ENCODE data around the gene SBF1. TPM values are rescaled to one million over a fixed set of nuclear protein-coding genes. Genes with fewer than 3 reads are reported as not detected.
"Not testable (repeated sequence)": the region's sequence is repeated elsewhere in the genome, so short reads cannot be mapped to it uniquely, and the experiment has no call there.

The SBF1 gene
- polyA plus RNA-seq, 2 donors, result 44.3 to 73.5 TPM

GRCh38 chr22:50401907-50402306, 72.9 kb downstream of the SBF1 start:
- Histone ChIP-seq H3K9me3 (ENCODE audit: control insufficient read depth in 2 of 2, insufficient read depth in 1 of 2, low read depth in 1 of 2, low read length in 1 of 2) (no peaks in the 10 kb centered on the region), H3K36me3 (ENCODE audit: control insufficient read depth in 2 of 2, insufficient read depth in 2 of 2, low read length in 1 of 2) (peaks cover 4 to 15% of the 10 kb centered on the region in 2 donors), H3K4me3 (ENCODE audit: low read depth in 1 of 2, low read length in 2 of 2) (no peak overlapping the region), H3K4me1 (ENCODE audit: control insufficient read depth in 2 of 2, insufficient read depth in 2 of 2, low read length in 1 of 2) (no peaks in the 10 kb centered on the region), H3K27me3 (ENCODE audit: control insufficient read depth in 1 of 2, insufficient read depth in 2 of 2, low read length in 2 of 2) (no peaks in the 10 kb centered on the region), H3K27ac (ENCODE audit: low read depth in 2 of 2, low read length in 1 of 2) (no peak overlapping the region)
- 95 to 96% methylated on average over 4 of the region's 4 CpGs for WGBS, 2 donors

- Histone ChIP-seq H3K36me3 (ENCODE audit: control insufficient read depth in 2 of 2, insufficient read depth in 2 of 2, low read length in 1 of 2) (peaks cover 4 to 10% of the 10 kb centered on the region in 2 donors), H3K4me1 (ENCODE audit: control insufficient read depth in 2 of 2, insufficient read depth in 2 of 2, low read length in 1 of 2) (no peaks in the 10 kb centered on the region), H3K4me3 (ENCODE audit: low read depth in 1 of 2, low read length in 2 of 2) (no peak overlapping the region), H3K9me3 (ENCODE audit: control insufficient read depth in 2 of 2, insufficient read depth in 1 of 2, low read depth in 1 of 2, low read length in 1 of 2) (no peaks in the 10 kb centered on the region), H3K27ac (ENCODE audit: low read depth in 2 of 2, low read length in 1 of 2) (no peak overlapping the region), H3K27me3 (ENCODE audit: control insufficient read depth in 1 of 2, insufficient read depth in 2 of 2, low read length in 2 of 2) (no peaks in the 10 kb centered on the region)
- WGBS, 2 donors, result 96 to 97% methylated on average over 5 of the region's 5 CpGs
These were observed 73.9 kb downstream of the SBF1 start for GRCh38 chr22:50400931-50401330.

- H3K4me3 ChIP-seq (ENCODE audit: low read depth in 1 of 2, low read length in 2 of 2), result no peak overlapping the region
- H3K27ac ChIP-seq (ENCODE audit: low read depth in 2 of 2, low read length in 1 of 2), result no peak overlapping the region
- H3K4me1 ChIP-seq (ENCODE audit: control insufficient read depth in 2 of 2, insufficient read depth in 2 of 2, low read length in 1 of 2), result no peaks in the 10 kb centered on the region
- 75 to 81% methylated on average over 4 of the region's 4 CpGs for WGBS, 2 donors
- no peaks in the 10 kb centered on the region for H3K9me3 ChIP-seq (ENCODE audit: control insufficient read depth in 2 of 2, insufficient read depth in 1 of 2, low read depth in 1 of 2, low read length in 1 of 2)
- no peaks in the 10 kb centered on the region for H3K27me3 ChIP-seq (ENCODE audit: control insufficient read depth in 1 of 2, insufficient read depth in 2 of 2, low read length in 2 of 2)
- peaks cover 4 to 10% of the 10 kb centered on the region in 2 donors for H3K36me3 ChIP-seq (ENCODE audit: control insufficient read depth in 2 of 2, insufficient read depth in 2 of 2, low read length in 1 of 2)
These were observed 74.4 kb downstream of the SBF1 start for GRCh38 chr22:50400406-50400805.

DNA sequence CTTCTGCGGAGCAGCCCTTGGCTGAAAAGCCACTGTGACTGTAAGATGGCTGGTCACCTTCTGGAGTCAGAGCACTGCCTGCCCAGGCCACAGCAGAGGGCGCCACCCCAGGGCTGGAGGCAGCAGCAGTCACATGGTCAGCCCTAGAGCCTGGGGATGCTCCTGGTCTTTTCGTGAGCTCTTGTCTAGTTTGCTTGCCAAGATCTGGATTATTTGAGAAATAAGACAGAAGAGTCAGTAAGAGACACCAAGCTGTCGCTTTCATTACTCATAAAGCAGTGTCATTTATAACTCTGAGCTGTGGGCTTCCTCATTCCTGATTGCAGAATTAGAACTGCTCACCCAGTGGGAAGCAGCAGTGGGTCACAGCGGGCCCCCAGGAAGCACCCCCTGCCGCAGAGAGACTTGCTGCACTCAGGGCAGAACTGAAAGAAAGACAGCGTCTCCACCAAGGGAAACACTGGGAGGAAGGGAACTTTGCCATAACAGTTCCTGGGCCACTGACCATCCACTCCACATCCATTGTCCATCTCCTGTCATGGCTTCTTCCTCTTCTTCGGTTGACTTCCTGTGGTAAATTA, 75.0 kb downstream of the SBF1 start:
- Histone ChIP-seq H3K4me1 (ENCODE audit: control insufficient read depth in 2 of 2, insufficient read depth in 2 of 2, low read length in 1 of 2) (no peaks in the 10 kb centered on the region), H3K36me3 (ENCODE audit: control insufficient read depth in 2 of 2, insufficient read depth in 2 of 2, low read length in 1 of 2) (peaks cover 4 to 14% of the 10 kb centered on the region in 2 donors), H3K9me3 (ENCODE audit: control insufficient read depth in 2 of 2, insufficient read depth in 1 of 2, low read depth in 1 of 2, low read length in 1 of 2) (no peaks in the 10 kb centered on the region), H3K4me3 (ENCODE audit: low read depth in 1 of 2, low read length in 2 of 2) (no peak overlapping the region), H3K27me3 (ENCODE audit: control insufficient read depth in 1 of 2, insufficient read depth in 2 of 2, low read length in 2 of 2) (no peaks in the 10 kb centered on the region), H3K27ac (ENCODE audit: low read depth in 2 of 2, low read length in 1 of 2) (peak overlapping the region; percentile 17 to 33)
- 70 to 73% methylated on average over 8 of the region's 8 CpGs for WGBS, 2 donors

DNA sequence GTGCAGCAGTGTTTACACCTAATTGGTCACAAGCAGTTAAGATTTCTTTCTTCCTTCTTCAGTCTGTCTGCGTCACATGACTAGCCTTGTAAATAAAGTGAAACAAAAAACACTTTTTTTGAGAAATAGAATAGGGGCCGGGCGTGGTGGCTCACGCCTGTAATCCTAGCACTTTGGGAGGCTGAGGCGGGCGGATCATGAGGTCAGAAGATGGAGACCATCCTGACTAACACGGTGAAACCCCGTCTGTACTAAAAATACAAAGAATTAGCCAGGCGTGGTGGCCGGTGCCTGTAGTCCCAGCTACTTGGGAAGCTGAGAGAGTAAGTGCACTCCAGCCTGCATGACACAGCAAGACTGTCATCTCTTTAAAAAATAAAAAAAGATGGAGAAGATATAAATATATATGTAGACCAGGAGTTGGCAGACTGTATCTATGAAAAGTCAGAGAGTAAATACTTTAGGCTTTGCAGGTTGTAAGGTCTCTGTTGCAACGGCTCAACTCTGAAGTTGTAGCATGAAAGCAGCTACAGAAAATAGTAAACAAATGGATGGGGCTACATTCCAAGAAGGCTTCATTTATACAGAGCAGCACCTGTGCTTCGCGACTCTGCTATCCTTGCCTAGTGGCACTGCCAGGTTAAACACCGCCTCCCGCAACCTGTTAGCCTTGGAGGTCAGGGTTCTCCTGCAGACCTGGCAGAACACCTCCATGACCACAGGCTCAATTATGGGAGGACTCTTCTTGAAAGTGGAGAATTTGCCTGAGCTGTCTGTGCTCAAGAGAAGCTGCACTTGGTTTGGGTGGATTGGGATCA, 75.8 kb downstream of the SBF1 start:
- Histone ChIP-seq H3K4me3 (ENCODE audit: low read depth in 1 of 2, low read length in 2 of 2) (no peak overlapping the region), H3K9me3 (ENCODE audit: control insufficient read depth in 2 of 2, insufficient read depth in 1 of 2, low read depth in 1 of 2, low read length in 1 of 2) (no peaks in the 10 kb centered on the region), H3K4me1 (ENCODE audit: control insufficient read depth in 2 of 2, insufficient read depth in 2 of 2, low read length in 1 of 2) (no peaks in the 10 kb centered on the region), H3K27ac (ENCODE audit: low read depth in 2 of 2, low read length in 1 of 2) (peak overlapping the region; percentile 17 to 33), H3K36me3 (ENCODE audit: control insufficient read depth in 2 of 2, insufficient read depth in 2 of 2, low read length in 1 of 2) (peaks cover 4 to 15% of the 10 kb centered on the region in 2 donors), H3K27me3 (ENCODE audit: control insufficient read depth in 1 of 2, insufficient read depth in 2 of 2, low read length in 2 of 2) (no peaks in the 10 kb centered on the region)
- 78 to 81% methylated on average over 15 of the region's 15 CpGs for WGBS, 2 donors

DNA sequence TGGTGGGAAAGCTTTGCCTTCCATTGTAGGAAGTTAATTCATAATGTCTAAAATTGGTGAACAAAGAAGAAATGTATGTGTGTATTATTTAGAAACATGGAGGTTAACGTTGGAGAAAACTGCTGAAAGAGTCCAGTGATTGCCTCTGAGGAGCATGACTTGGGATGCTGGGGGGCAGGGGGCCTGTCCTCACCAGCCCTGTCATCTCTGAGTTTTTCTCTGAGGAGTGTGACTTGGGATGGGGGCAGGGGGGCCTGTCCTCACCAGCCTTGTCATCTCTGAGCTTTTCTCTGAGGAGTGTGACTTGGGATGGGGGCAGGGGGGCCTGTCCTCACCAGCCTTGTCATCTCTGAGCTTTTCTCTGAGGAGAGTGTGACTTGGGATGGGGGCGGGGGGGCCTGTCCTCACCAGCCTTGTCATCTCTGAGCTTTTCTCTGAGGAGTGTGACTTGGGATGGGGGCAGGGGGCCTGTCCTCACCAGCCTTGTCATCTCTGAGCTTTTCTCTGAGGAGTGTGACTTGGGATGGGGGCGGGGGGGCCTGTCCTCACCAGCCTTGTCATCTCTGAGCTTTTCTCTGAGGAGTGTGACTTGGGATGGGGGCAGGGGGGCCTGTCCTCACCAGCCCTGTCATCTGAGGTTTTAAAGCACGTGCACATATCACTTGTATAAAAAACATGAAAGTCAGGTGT, 77.3 kb downstream of the SBF1 start:
- WGBS, 2 donors, result 80 to 85% methylated on average over 3 to 4 of the region's 4 CpGs
- H3K27ac ChIP-seq (ENCODE audit: low read depth in 2 of 2, low read length in 1 of 2); H3K4me3 ChIP-seq (ENCODE audit: low read depth in 1 of 2, low read length in 2 of 2); H3K4me1 ChIP-seq (ENCODE audit: control insufficient read depth in 2 of 2, insufficient read depth in 2 of 2, low read length in 1 of 2); H3K27me3 ChIP-seq (ENCODE audit: control insufficient read depth in 1 of 2, insufficient read depth in 2 of 2, low read length in 2 of 2); H3K9me3 ChIP-seq (ENCODE audit: control insufficient read depth in 2 of 2, insufficient read depth in 1 of 2, low read depth in 1 of 2, low read length in 1 of 2): not testable (repeated sequence)
- peaks cover 4 to 17% of the 10 kb centered on the region in 2 donors for H3K36me3 ChIP-seq (ENCODE audit: control insufficient read depth in 2 of 2, insufficient read depth in 2 of 2, low read length in 1 of 2)

DNA sequence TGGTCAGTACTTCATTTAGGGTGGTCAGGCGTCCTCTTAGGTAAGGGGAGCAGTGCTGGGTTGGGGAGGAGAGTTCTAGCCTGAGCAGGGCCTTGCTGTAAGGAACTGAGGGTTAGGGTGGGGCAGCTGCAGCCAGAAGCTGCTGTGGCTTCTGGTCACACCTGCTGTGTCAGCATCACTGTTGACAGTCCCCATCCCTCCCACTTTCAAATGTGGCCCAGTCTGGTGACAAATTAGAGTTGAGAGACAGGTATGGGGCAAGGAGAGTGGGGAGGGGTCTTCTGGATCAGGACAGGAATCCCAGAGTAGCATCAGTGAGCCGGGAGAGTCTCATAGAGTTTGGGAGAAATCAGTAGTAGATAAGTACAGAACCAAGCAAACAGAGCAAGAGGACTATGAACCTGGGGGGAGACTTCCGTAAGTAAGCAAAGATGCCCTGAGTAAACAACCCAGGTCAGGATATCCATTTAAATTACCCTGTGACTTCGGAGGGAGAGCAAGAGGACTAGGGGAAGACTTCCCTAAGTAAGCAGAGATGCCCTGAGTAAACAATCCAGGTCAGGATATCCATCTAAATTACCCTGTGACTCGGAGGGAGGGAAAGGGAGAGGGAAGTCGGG, 78.0 kb downstream of the SBF1 start:
- Histone ChIP-seq H3K4me3 (ENCODE audit: low read depth in 1 of 2, low read length in 2 of 2) (no peak overlapping the region), H3K4me1 (ENCODE audit: control insufficient read depth in 2 of 2, insufficient read depth in 2 of 2, low read length in 1 of 2) (no peaks in the 10 kb centered on the region), H3K27ac (ENCODE audit: low read depth in 2 of 2, low read length in 1 of 2) (no peak overlapping the region), H3K36me3 (ENCODE audit: control insufficient read depth in 2 of 2, insufficient read depth in 2 of 2, low read length in 1 of 2) (peaks cover 4 to 19% of the 10 kb centered on the region in 2 donors), H3K27me3 (ENCODE audit: control insufficient read depth in 1 of 2, insufficient read depth in 2 of 2, low read length in 2 of 2) (no peaks in the 10 kb centered on the region), H3K9me3 (ENCODE audit: control insufficient read depth in 2 of 2, insufficient read depth in 1 of 2, low read depth in 1 of 2, low read length in 1 of 2) (no peaks in the 10 kb centered on the region)
- 56 to 72% methylated on average over 6 of the region's 6 CpGs for WGBS, 2 donors

Other genes with a start within 250 kb of the SBF1 start
- gene TUBGCP6, start 230.0 kb downstream of the SBF1 start, polyA plus RNA-seq, result 10 to 100 TPM; 19.3 to 37.9 TPM
- gene HDAC10, start 223.8 kb downstream of the SBF1 start, polyA plus RNA-seq, result 10 to 100 TPM; 22.0 to 42.4 TPM
- gene MAPK12, start 213.4 kb downstream of the SBF1 start, polyA plus RNA-seq, result 1 to 10 TPM; 3.0 to 3.4 TPM
- 1 to 10 TPM; 5.4 to 6.1 TPM for gene MAPK11, start 204.7 kb downstream of the SBF1 start, polyA plus RNA-seq
- gene PLXNB2, start 167.4 kb downstream of the SBF1 start, polyA plus RNA-seq, result 100 to 1,000 TPM; 107 to 186 TPM
- gene DENND6B, start 148.0 kb downstream of the SBF1 start, polyA plus RNA-seq, result 1 to 10 TPM; 2.4 to 6.8 TPM
- gene PPP6R2, start 131.7 kb downstream of the SBF1 start, polyA plus RNA-seq, result 10 to 100 TPM; 30.2 to 38.2 TPM
- gene ADM2, start 6.5 kb upstream of the SBF1 start, polyA plus RNA-seq, result 1 to 10 TPM; 2.2 to 3.6 TPM
- gene MIOX, start 11.8 kb upstream of the SBF1 start, polyA plus RNA-seq, result not detected
- 10 to 100 TPM; 44.1 to 64.9 TPM for gene LMF2, start 32.7 kb upstream of the SBF1 start, polyA plus RNA-seq
- gene NCAPH2, start 33.2 kb upstream of the SBF1 start, polyA plus RNA-seq, result 10 to 100 TPM; 32.9 to 35.4 TPM
- 1 to 10 TPM in 1 of 2 donors, under 1 TPM in 1; 0.61 to 3.2 TPM for gene SCO2, start 50.6 kb upstream of the SBF1 start, polyA plus RNA-seq
- gene TYMP, start 55.0 kb upstream of the SBF1 start, polyA plus RNA-seq, result 10 to 100 TPM; 35.7 to 48.0 TPM
- under 1 TPM; 0.12 to 0.14 TPM for gene KLHDC7B, start 70.9 kb upstream of the SBF1 start, polyA plus RNA-seq
- under 1 TPM in 1 of 2 donors, not detected in 1; 0.32 TPM for gene SYCE3, start 87.9 kb upstream of the SBF1 start, polyA plus RNA-seq
- 10 to 100 TPM in 1 of 2 donors, 1 to 10 TPM in 1; 9.4 to 55.5 TPM for gene CPT1B, start 103.4 kb upstream of the SBF1 start, polyA plus RNA-seq
- 100 to 1,000 TPM in 1 of 2 donors, 10 to 100 TPM in 1; 50.1 to 110 TPM for gene CHKB, start 107.8 kb upstream of the SBF1 start, polyA plus RNA-seq
- under 1 TPM; 0.55 to 0.61 TPM for gene MAPK8IP2, start 125.8 kb upstream of the SBF1 start, polyA plus RNA-seq
- 10 to 100 TPM; 25.8 to 52.1 TPM for gene ARSA, start 153.1 kb upstream of the SBF1 start, polyA plus RNA-seq
- gene SHANK3, start 197.8 kb upstream of the SBF1 start, polyA plus RNA-seq, result 1 to 10 TPM; 4.1 to 9.0 TPM

Data from esophagus (tissue), 2 donors.